Measurements from ENCODE around the gene AHRR.

AHRR gene

DNA sequence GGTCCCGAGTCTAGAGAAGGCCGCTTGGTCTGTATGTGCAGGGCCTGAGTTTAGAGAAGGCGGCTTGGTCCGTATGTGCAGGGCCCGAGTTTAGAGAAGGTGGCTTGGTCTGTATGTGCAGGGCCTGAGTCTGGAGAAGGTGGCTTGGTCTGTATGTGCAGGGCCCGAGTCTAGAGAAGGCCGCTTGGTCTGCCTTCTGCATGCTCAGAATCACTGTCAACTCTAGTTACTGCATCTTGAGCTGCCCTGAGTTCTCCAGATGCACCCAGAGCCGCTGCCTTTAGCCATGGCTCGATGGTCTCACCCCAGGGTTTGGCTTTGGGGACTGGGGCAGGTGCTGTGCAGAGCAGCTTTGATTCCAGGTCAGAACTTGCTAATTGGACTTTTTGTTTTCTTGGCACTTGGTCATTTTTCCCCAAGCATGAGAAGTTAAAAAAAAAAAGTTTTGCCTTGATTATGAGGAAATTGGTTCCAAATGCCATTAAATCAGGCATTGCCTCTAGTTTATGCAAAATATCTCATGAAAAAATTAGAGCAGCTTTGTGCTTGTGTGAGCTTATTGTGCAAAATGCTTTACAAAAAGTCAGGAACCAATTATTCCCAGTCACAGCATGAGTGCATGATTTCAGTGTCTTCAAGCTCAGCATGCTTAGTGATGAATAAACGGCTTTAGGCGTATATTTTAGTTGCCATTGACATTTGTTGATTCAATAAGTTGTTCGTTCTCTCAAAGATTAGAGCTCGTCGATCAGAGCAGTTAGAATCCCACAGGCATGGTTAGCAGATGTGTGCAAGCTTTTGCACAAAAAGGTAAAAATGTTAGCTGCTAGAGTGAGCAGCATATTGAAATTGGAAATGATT is 96.0 kb downstream of the AHRR start:
- no peak for DNase-seq

DNA sequence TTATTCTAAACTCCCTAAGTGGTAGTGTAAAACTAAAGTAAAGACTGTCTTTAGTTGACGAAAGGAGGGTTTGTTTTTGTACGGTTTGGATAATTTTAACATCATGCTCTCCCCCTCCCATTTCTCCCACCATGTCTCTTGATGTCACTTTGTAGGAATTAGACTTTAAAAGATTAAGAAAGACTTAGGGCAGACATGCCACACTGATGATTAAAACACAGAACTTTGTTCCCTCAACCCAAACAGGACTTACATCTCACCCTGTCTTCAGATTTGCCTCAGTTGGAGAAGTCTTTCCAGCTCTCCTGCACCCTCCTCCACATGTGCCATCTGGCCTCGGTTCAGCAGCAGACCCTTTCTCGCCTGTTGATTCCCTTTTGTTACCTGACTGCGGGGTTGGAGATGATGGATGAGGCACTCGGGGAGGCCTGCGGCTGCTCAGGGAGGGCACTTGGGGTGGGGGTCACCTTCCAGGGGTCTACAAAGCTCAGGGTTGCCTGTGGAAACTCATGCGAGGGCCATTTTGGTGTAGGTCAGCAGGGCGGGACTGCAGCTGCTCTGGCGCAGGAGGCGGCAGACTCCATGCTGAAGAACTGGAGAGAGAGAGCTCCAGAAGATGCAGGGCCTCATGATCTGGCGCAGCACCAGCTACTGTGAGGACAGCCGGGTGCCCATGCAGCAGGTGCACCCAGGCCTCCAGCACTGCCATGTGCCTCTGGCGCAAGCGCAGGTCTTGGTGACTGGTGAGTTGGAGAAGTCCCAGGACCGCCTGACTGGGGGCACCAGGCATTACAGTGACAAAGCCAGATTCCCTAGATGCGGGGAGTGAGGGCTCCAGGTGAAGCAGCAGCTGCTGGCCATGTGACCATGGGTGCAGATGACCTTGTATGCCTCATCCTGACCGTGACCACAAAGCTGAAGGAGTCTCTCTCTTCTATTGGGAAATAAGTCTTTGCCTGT is 96.9 kb downstream of the AHRR start:
- no peak for DNase-seq

DNA sequence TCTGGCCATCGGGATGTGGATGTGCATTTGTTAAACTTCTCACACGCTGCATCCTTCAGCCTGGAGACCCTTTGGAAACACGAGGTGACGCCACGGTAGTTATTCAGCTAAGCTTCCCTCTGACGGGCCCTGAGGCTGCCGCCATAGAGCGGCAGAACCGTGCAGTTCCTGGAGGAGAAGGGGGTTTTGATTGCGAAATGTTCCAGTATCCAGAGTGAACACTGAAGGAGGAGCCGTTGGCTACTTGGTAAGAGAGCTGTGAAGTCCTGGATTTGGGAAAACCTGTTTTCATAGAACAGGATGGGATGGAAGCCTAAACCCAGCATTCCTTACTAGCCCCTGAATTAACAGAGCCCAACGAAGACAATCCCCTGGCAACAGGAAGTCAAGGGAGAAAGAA is 98.5 kb downstream of the AHRR start:
- DNase-seq = no peak

DNA sequence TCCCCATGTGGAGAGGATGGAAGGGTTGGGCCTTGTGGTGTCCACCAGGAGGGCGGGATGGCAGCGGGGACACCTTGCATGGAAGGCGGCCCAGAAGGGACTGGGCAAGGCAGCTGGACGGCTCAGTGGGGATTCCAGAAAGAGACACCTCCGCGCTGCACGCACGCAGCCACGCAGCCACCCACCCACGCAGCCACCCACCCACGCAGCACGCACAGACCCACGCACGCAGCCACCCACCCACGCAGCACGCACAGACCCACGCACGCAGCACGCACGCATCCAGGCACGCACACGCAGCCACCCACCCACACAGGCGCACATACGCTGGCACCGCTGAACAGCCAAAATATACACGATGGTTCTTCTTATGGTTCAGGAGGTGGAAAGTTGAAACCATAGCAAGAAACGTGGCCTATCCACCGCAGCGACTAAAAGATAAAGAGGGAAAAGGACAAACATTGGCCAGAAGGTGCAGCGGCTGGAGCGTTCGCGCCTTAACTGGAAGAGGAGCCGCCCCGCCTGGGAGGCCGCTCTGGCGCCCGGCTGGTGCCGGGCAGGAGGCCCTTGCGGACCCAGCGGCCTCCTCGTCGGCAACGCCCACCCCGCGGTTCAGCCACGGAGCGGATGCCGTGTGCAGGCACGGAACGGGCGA is 99.2 kb downstream of the AHRR start:
- DNase-seq = no peak

DNA sequence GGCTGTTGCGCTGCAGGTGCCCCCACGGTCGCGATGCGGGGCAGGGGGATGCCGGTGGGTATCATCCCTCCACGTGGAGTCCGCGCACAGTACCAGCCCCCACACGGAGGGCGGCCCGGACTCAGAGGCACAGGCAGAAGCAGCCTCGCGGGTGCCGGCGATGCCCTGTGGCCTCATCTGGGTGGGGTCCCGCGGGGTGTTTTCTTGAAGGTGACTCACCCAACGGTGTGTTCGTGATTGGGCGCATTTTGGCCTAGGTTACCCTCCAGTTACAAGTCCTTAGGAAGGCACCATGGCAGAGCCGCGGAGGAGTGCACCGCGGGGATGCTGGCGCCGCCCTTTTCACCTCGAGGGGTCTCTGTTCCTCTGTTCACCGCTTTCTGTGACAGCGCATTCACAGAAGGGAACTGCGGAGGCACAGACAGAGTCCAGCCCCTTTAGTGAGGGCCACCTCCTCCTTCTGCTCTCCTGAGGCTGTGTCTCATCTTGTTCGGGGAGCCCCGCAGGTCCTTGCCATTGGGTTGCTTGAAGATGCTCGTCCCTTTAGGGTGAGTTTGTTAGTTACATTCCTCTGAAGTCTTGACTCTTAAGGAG is 99.9 kb downstream of the AHRR start:
- DNase-seq = no peak

DNA sequence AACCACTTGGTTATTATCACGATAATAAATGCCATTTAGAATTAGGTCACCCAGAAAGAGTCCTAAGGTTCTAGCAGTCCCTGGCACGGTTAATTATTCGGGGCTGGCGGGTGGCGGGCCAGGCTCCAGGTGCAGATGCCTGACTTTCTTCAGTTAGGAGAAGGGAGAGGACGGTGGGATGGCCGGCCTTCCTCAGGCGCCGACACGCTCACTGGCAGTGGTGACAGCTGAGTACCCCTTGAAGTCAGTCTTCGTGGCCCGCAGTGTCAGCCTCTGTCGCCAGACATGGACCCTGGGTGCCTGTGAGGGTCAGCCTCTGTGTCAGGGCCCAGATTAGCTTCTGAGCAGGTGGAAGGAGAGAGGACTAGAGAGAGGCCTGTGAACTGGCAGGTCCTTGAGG is 100.4 kb downstream of the AHRR start:
- DNase-seq = no peak

DNA sequence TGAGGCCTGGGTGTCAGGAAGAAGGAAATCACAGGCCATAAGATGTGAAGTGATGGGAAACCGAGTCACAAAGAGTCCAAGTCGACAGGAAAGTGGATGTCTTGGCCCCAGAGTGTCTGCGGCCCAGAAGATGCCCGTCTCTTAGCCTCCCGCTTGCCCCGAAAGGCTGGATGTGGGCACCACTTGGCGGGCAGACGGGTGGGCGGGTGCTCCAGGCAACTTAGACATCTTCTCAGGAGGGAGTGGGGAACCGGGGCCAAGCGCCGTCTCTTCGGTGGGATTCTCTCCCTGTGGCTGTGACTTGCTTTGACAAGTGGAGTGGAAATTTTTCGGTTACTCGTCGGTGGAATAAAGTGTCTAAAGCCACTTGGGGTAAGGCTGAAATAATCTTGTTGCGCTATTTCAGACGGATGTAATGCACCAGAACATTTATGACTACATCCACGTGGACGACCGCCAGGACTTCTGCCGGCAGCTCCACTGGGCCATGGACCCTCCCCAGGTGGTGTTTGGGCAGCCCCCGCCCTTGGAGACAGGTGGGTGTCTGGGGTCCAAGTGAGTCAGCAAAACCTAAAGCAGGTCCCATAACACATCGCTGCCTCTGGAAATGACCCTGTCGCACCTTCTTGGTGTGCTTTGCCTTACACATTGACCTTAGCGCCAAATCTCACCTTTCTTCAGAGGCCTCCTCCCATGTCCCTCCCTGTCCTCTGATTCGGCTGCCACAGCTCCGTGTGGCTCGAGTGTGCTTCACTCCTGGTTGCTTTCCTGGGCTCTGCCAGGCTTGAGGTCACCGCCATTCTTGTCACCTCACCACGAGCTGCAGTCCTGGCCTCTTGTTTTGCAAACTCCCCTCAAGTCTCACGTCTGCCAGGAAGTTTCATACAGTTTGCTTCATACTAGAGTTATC is 101.1 kb downstream of the AHRR start:
- DNase-seq = no peak

DNA sequence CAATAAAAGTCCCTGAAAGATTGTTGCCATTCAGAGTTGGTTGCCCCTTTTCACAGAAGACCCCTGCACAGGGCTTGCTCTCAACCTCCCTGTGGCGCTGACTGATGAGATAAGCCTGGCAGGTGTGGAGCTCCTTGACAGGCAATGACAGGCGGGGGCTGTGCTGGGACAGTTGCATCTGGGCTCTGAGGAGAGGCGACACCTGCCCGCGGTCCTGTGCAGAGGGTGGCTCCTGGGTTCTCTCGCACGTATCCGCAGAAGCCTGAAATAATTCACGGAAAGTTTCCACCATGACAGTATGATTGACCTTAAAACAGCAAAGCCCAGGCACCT is 101.7 kb downstream of the AHRR start:
- DNase-seq = no peak

DNA sequence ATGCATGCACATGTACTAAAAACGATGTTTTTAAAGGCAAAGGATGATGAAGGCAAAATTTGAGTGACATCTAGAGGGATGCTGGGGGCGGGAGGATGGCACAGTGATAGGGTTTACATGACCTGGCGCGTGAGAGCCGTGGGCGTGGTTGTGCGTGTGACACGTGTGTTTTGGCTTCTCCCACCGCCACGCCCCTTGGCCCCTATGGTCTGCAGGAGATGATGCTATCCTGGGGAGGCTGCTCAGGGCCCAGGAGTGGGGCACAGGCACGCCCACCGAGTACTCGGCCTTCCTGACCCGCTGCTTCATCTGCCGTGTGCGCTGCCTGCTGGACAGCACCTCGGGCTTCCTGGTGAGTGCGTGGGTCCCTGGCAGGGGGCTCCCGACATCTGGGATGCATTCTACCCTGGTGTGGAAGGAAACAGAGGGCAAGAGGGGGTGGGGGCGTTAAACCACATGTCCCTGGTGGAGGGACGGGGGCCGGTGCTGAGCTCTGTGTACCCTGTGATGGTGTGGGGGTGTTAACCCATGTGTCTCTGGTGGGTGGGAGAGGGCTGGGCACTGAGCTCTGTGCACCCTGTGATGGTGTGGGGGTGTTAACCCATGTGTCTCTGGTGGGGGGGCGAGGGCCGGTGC is 102.2 kb downstream of the AHRR start:
- no peak for DNase-seq

DNA sequence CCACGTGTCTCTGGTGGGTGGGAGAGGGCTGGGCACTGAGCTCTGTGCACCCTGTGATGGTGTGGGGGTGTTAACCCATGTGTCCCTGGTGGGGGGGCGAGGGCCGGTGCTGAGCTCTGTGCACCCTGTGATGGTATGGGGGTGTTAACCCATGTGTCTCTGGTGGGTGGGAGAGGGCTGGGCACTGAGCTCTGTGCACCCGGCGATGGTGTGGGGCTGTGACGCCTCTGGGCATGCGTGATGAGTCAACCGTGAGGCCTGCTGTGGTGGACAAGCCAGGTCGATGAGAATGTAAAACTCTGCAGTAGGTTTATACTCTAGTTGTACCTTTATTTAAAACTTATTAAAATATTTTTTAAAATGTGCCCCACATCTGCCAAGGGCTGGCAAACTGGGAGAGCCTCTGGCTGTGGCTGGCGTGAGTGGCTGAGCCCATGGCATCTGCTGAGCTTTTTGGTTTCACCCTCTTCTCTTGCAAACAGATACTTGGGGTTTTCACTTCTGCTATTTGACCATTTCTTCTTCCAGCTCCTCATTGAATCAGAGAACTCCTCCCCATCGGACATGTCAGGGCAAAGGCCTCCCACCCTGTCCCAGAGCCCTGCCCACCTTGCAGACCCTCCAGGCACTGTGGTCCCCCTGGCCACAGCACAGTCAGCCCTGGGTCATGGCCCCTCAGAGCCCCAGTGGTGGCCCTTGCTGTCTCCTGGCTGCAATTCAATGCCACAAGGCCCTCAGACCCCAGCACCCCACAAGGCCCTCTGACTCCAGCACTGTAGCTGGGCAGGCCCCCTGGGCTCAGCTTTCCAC is 103.0 kb downstream of the AHRR start:
- DNase-seq = no peak

DNA sequence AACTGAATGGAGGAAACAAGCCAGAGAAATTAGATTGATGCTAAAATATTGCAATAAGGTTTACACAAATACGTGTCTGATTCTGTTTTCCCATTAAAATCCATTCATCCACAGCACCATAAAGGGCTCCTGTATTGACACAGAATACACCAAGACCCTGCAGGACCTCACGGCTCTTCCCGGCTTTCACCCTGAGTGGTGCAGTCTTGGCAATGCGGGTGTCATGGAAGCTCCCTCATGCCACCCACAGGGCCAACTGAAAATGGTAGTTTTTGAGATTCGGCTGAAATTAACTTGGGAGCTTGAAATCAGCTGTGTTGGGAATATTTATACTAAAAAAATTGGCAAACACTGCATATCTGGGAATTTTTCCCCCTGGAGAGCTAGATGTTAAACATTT is 104.2 kb downstream of the AHRR start:
- peak in 1 of 2 donors; percentile 17 for DNase-seq

DNA sequence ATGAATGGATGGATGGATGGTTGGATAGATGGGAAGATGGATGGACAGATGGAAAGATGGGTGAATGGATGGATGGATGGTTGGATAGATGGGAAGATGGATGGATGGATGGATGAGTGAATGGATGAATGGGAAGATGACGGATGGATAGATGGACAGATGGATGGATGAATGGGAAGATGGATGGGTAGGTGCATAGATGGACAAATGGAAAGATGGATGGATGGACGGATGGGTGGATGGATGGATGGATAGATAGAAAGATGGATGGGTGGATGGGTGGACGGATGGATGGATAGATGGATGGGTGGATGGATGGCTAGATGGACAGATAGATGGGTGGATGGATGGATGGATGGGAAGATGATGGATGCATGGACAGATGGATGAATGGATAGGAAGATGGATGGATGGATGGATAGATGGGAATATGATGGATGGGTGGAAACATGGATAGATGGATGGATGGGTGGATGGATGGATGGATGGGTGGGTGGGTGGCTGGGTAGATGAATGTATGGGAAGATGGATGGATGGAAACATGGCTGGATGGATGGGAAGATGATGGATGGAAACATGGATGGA is 105.0 kb downstream of the AHRR start:
- no peak for DNase-seq

DNA sequence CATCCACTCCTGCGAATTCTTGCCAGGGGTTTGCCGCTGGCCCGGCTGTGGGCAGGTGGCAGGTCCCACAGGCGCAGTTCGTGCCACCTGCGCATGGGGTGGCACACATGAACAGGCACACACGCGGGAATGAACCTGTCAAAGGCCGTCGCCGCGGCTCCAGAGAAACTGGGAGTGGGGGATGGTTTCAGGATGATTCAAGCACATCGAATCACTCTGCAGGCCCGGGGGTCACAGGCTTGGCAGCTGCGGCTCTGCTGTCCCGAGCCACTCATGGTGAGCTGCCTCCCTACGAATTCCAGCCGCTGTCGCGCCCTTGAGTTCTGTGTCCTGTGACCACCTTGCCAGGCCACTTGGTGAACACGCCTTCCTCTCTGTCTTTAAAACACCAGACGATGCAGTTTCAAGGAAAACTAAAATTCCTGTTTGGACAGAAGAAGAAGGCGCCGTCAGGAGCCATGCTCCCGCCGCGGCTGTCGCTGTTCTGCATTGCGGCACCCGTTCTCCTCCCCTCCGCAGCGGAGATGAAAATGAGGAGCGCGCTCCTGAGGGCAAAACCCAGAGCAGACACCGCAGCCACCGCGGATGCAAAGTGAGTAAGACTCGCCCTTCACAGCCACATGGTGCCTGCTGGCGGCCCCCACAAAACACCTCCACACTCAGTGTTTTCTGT is 106.0 kb downstream of the AHRR start:
- no peak for DNase-seq

DNA sequence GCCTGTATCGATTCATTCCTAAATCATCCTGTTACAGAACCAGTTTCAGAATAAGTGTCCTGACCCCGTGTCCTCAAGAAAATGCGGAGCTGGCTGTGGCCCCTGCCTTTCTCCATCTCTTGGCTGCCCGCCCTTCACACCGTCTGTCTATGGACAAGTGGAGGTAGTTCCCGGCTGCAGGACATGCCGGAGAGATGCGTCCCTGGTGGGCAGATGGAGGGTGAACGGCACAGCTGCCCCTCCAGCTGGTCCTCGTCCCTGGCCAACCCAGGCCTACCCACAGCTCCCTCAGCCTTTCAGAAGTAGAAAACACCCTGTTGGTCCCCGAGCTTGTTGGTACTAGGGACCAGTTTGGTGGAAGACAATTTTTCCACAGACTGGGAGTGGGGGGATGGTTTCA is 106.7 kb downstream of the AHRR start:
- DNase-seq = no peak

DNA sequence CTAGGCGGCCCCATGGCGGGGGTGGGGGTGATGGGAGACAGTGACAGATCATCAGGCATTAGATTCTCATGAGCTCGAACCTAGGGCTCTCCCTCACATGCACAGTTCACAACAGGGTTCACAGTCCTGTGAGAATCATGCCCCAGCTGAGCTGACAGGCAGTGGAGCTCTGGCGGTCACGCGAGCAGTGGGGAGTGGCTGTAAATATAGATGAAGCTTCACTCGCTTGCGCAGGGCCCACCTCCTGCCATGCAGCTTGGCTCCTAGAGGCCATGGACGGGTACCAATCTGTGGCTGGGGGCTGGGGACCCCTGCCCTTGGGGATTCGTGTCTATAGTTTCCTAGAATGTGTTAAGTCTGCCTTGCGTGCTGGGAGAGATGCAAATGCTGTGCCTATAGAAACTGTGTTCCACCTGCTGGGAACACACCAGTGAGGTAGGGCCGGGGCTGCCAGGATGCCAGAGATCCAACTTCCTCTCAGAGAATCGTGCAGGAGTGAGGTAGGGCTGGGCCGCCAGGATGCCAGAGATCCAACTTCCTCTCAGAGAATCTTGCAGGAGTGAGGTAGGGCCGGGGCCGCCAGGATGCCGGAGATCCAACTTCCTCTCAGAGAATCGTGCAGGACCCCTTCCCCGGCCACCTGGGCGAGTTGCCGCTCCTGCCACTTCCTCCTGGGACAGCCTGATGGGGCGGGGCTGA is 107.4 kb downstream of the AHRR start:
- DNase-seq = no peak

DNA sequence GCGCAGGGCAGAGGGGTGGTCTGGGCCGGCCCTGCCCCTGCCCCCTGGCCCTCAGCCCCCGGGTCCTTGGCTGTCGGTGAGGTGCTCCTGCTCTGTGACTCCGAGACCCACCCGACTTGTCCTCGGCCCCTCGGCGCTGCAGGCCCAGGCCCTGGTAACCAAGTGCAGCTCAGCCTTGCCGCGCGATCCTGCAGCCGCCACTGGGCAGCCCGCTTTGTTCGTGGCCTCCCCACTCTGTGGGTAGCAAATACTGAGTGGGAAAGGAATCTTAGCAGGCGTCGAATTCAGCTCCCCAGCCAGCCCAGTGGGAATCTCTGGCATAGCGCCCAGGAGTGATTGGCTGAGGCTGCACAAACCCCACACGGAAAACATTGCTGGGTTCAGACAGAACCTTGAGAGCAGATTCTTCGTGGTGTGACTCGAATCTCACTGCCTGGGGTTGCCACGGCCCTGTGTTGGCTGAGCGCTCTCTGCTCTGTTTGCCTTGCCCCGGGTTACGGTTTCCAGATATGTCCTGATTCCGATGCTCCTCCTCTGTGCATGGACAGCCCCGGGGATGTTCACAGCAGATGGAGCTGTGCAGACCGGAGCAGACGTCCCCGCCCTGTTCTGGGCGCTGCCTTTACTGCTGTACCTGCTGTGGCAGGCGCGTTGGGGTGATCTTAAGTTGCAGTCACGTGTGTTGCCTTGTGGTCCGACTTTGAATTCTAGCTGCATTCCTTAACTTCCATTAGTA is 108.1 kb downstream of the AHRR start:
- DNase-seq = no peak

DNA sequence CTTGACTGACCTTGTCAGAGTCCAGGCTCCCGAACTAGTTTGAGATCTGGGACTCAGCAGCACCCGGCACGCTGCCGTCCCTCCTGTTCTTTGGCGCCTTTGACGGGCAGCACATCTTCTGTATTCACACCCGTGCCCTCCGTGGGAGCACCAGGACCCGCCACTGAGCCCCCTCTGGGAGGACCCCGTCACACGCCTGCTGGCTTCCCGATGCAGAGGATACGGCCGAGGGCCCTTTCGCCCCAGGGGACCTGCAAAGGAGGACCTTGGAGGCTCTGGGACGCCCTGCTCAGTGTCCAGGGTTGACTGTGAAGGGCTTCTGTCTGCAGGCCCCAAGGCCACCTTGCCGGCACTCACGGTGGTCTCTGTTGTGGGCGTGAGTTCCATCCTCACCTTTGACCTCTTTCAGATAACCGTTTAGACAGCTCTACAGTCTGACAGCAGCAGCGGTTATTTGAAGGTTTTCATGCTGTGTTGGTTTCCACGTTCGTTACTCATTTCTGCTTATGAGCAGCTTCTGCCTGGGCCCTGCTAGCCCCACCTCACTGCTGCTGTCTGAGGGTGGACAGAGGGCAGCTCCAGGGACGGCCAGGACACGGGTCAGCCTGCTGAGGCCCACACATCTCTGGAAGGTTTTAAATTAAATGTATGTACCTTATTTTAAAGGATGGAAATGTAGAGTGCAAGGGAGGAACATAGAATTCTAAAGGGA is 108.9 kb downstream of the AHRR start:
- DNase-seq = no peak
